GM06990 (cell line): ENCODE measurements around the gene TATDN2.
"Not testable (repeated sequence)": the region's sequence is repeated elsewhere in the genome, so short reads cannot be mapped to it uniquely, and the experiment has no call there.

Experiments
- DNase-seq: peaks from one replicate; pipeline ENCODE4 v3.0.0-alpha.2; 2011; ENCODE audit not compliant: insufficient read length; ENCODE audit errors: extremely low read depth
- H3K27me3 ChIP-seq: replicated peaks from 2 replicates; pipeline ENCODE4 v1.6.0; 2011; ENCODE audit warnings: low read length; ENCODE audit not compliant: control insufficient read depth, insufficient read depth
- H3K36me3 ChIP-seq: 2 replicates; pipeline ENCODE4 v1.5.1; 2011; ENCODE audit warnings: low read length; ENCODE audit not compliant: control insufficient read depth, insufficient read depth
- H3K4me3 ChIP-seq: replicated peaks from 2 replicates; pipeline ENCODE4 v1.5.1; 2011; ENCODE audit warnings: low read depth, mild to moderate bottlenecking, control low read depth, low read length
- TF ChIP-seq, protein P1 (sequence below): IDR thresholded peaks from 2 replicates; pipeline ENCODE4 v1.5.1; 2011; ENCODE audit warnings: low read length, control low read depth, mild to moderate bottlenecking, inconsistent platforms; ENCODE audit not compliant: insufficient read depth, poor library complexity, severe bottlenecking

TATDN2 gene

GRCh38 chr3:10290481-10291176, 42.4 kb downstream of the TATDN2 start:
- peaks cover 21% of the 10 kb centered on the region for H3K36me3 ChIP-seq
- TF ChIP-seq, protein P1, sequence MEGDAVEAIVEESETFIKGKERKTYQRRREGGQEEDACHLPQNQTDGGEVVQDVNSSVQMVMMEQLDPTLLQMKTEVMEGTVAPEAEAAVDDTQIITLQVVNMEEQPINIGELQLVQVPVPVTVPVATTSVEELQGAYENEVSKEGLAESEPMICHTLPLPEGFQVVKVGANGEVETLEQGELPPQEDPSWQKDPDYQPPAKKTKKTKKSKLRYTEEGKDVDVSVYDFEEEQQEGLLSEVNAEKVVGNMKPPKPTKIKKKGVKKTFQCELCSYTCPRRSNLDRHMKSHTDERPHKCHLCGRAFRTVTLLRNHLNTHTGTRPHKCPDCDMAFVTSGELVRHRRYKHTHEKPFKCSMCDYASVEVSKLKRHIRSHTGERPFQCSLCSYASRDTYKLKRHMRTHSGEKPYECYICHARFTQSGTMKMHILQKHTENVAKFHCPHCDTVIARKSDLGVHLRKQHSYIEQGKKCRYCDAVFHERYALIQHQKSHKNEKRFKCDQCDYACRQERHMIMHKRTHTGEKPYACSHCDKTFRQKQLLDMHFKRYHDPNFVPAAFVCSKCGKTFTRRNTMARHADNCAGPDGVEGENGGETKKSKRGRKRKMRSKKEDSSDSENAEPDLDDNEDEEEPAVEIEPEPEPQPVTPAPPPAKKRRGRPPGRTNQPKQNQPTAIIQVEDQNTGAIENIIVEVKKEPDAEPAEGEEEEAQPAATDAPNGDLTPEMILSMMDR = no peak
- H3K4me3 ChIP-seq = no peak overlapping the region
- H3K27me3 ChIP-seq = no peaks in the 10 kb centered on the region
- DNase-seq = no peak

DNA sequence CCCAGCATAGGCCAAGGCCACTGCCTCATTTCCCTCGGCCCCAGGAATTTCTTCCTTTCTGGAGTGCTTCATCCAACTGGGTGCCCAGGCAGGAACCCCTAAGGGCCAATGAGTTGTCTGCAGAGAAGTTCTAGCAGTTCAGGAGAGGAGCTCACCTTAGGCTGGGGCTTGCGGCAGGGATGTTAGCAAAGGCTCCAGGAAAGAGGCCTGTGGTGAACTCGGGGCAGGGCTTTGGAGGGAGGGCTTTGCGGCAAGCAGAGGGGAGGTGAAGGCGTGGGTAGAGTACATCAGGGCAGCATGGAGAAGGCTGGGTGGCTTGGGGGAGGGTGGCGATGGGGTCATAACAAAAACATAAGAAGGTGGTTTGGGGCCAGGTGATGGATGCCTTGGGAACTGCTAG, 43.4 kb downstream of the TATDN2 start:
- no peak overlapping the region for H3K4me3 ChIP-seq
- no peak for DNase-seq
- TF ChIP-seq, protein P1 = no peak
- H3K27me3 ChIP-seq = no peaks in the 10 kb centered on the region
- H3K36me3 ChIP-seq = peaks cover 23% of the 10 kb centered on the region

GRCh38 chr3:10292505-10293419, 44.5 kb downstream of the TATDN2 start, which contains the start of gene GHRL:
GHRL (minus strand) TSS chr3:10292947; CDS start chr3:10290180, 2,767 bp downstream.
- peak within 1 kb of the TSS; percentile 57 for H3K4me3 ChIP-seq
- no peaks in the 10 kb centered on the region for H3K27me3 ChIP-seq
- TF ChIP-seq, protein P1 = no peak
- H3K36me3 ChIP-seq = peaks cover 21% of the 10 kb centered on the region
- DNase-seq = peak; percentile 66

- no peak for DNase-seq
- Histone ChIP-seq H3K27me3 (no peaks in the 10 kb centered on the region), H3K36me3 (peaks cover 12% of the 10 kb centered on the region), H3K4me3 (no peak overlapping the region)
- TF ChIP-seq, protein P1 = no peak
Observed at GRCh38 chr3:10294030-10294586, 45.8 kb downstream of the TATDN2 start.

DNA sequence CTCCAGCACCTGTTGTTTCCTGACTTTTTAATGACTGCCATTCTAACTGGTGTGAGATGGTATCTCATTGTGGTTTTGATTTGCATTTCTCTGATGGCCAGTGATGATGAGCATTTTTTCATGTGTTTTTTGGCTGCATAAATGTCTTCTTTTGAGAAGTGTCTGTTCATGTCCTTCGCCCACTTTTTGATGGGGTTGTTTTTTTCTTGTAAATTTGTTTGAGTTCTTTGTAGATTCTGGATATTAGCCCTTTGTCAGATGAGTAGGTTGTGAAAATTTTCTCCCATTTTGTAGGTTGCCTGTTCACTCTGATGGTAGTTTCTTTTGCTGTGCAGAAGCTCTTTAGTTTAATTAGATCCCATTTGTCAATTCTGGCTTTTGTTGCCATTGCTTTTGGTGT, 49.8 kb downstream of the TATDN2 start:
- H3K4me3 ChIP-seq, DNase-seq, H3K27me3 ChIP-seq: not testable (repeated sequence)
- H3K36me3 ChIP-seq = peaks cover 28% of the 10 kb centered on the region

DNA sequence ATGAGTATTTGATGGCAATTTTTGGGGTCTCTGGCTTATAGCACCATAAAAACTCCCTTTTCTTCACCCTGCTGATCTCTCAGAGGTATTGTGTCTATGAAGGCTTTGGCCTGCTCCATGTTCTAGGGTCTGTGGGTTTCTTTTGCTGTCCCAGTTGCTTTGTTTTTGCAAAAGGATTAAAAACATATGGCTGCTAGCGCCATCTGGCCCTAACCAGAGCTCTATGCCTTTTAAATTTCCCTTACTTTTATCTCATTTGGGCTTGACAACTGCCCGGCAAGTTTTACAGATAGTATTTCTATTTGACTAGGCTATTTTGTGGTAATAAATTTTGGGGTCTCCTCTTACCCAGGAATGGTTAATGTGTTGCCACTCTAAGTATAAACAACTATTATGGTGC, 50.9 kb downstream of the TATDN2 start:
- Histone ChIP-seq H3K36me3 (peaks cover 37% of the 10 kb centered on the region), H3K4me3 (no peak overlapping the region), H3K27me3 (no peaks in the 10 kb centered on the region)
- TF ChIP-seq, protein P1 = no peak
- DNase-seq = no peak
